ENCODE measurements around the gene SLITRK6.

GRCh38 chr13:85808811-85809210, 9.6 kb upstream of the SLITRK6 start:
- TF ChIP-seq CTCF (conservative IDR thresholded peaks at IDR 0.05; ENCODE audit: low read depth, low read length) (no peak), CEBPB (IDR thresholded peaks at IDR 0.05; ENCODE audit: low read depth, low read length) (no peak), BHLHE40 (IDR thresholded peaks at IDR 0.05; ENCODE audit: low read depth, low read length) (no peak), RAD21 (IDR thresholded peaks at IDR 0.05; ENCODE audit: low read length) (no peak), POLR2A (IDR thresholded peaks at IDR 0.05; ENCODE audit: low read depth, low read length) (no peak), SMC3 (IDR thresholded peaks at IDR 0.05; ENCODE audit: low read depth, low read length) (no peak), RCOR1 (IDR thresholded peaks at IDR 0.05; ENCODE audit: insufficient replicate concordance, low read length) (no peak), MXI1 (IDR thresholded peaks at IDR 0.05; ENCODE audit: borderline replicate concordance, low read depth, low read length) (no peak), FOS (IDR thresholded peaks at IDR 0.05; ENCODE audit: low read depth, low read length) (no peak), ELK1 (IDR thresholded peaks at IDR 0.05; ENCODE audit: borderline replicate concordance, low read depth, low read length) (no peak), MAZ (IDR thresholded peaks at IDR 0.05; ENCODE audit: borderline replicate concordance, low read depth, low read length) (no peak)
